A673 (cell line): ENCODE data around the gene DNAJB4.

Experiments
- EZH2 ChIP-seq: fragments of 200-600 bp; sonication (generic); IDR thresholded peaks from 2 replicates; pipeline ENCODE4 v1.6.1; 2017; ENCODE audit warnings: borderline replicate concordance, low read depth, mild to moderate bottlenecking, mixed read lengths, antibody characterized with exemption, low read length; ENCODE audit not compliant: poor library complexity, severe bottlenecking
- TF ChIP-seq, protein P1 (sequence below): fragments of 300-800, 200-600 bp; sonication (generic); conservative IDR thresholded peaks from 2 replicates; pipeline ENCODE4 v1.5.1; 2017; ENCODE audit warnings: low read depth, mild to moderate bottlenecking, antibody characterized with exemption, low read length, moderate library complexity, mixed read lengths

DNA sequence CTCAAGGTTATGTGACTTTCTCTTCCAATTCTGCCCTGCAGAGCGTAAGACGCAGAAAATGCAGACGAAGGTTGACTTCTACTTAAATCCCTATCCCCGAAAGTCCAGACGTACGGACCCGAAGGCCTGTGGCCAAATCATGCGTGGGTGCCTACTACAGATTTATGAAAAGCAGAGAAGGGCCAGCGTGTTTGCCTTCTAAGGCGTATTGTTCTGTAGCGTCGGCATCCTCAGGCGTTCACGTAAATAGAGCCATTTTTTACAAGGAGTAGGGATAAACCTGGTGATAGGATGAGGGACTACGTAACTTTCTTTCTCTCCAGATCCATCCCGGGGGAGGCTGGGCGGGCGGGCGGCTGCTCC is 40.8 kb downstream of the DNAJB4 start:
- TF ChIP-seq, protein P1, sequence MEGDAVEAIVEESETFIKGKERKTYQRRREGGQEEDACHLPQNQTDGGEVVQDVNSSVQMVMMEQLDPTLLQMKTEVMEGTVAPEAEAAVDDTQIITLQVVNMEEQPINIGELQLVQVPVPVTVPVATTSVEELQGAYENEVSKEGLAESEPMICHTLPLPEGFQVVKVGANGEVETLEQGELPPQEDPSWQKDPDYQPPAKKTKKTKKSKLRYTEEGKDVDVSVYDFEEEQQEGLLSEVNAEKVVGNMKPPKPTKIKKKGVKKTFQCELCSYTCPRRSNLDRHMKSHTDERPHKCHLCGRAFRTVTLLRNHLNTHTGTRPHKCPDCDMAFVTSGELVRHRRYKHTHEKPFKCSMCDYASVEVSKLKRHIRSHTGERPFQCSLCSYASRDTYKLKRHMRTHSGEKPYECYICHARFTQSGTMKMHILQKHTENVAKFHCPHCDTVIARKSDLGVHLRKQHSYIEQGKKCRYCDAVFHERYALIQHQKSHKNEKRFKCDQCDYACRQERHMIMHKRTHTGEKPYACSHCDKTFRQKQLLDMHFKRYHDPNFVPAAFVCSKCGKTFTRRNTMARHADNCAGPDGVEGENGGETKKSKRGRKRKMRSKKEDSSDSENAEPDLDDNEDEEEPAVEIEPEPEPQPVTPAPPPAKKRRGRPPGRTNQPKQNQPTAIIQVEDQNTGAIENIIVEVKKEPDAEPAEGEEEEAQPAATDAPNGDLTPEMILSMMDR, result no peak
- no peak for TF ChIP-seq EZH2
